OCI-LY7 (cell line): ENCODE measurements around the gene CELF2. TPM values are rescaled to one million over a fixed set of nuclear protein-coding genes. Genes with fewer than 3 reads are reported as not detected.

ENCODE experiments used
- BruUV-seq: library from RNA; stranded (reverse); fragments of 400-500 nt; replicated peaks from 2 replicates; lab custom pipeline; 2021; lab: Mats Ljungman, UMichigan
- CTCF ChIA-PET: fragments of 300-600 bp; sonication (Branson Sonifier 250); formaldehyde crosslinking; loops from one replicate; lab custom pipeline; 2022; ENCODE audit warnings: antibody characterized with exemption; ENCODE audit not compliant: unreplicated experiment; lab: Charles Lee
- POLR2A ChIA-PET: fragments of 300-600 bp; sonication (Branson Sonifier 250); formaldehyde crosslinking; loops from one replicate; lab custom pipeline; 2022; ENCODE audit warnings: antibody characterized with exemption; lab: Charles Lee
- DNase-seq: peaks from one replicate; pipeline ENCODE4 v3.0.0-alpha.2; 2015; ENCODE audit warnings: low spot score
- H2AFZ ChIP-seq: fragments of 200-600 bp; sonication (generic), shearing (Covaris generic); 2 replicates; pipeline ENCODE4 v1.6.1; 2014; ENCODE audit warnings: mild to moderate bottlenecking, antibody characterized with exemption, low read length, moderate library complexity
- H3K27ac ChIP-seq: fragments of 200-600 bp; sonication (generic); 2 replicates; pipeline ENCODE4 v1.5.1; 2014; ENCODE audit warnings: mixed run types, low read depth, mild to moderate bottlenecking, moderate library complexity, low read length, inconsistent platforms; ENCODE audit not compliant: poor library complexity, severe bottlenecking
- H3K36me3 ChIP-seq: fragments of 200-600 bp; sonication (generic); 2 replicates; pipeline ENCODE4 v1.6.1; 2014; ENCODE audit warnings: mild to moderate bottlenecking, antibody characterized with exemption, low read length, moderate library complexity, mixed read lengths; ENCODE audit not compliant: insufficient read depth
- H3K4me1 ChIP-seq: fragments of 200-600 bp; sonication (generic); 2 replicates; pipeline ENCODE4 v1.5.1; 2014; ENCODE audit warnings: mild to moderate bottlenecking, low read length; ENCODE audit not compliant: insufficient read depth, poor library complexity, severe bottlenecking
- H3K4me2 ChIP-seq: fragments of 200-600 bp; sonication (generic); 2 replicates; pipeline ENCODE4 v1.6.1; 2014; ENCODE audit warnings: mild to moderate bottlenecking, low read length
- H3K4me3 ChIP-seq: fragments of 200-600 bp; sonication (generic); 2 replicates; pipeline ENCODE4 v1.5.1; 2014; ENCODE audit warnings: mild to moderate bottlenecking, low read depth, low read length; ENCODE audit not compliant: poor library complexity, severe bottlenecking
- H3K79me2 ChIP-seq: fragments of 200-600 bp; sonication (generic); 2 replicates; pipeline ENCODE4 v1.6.1; 2016; ENCODE audit warnings: low read depth, mild to moderate bottlenecking, low read length, moderate library complexity, mixed read lengths; ENCODE audit not compliant: insufficient read depth
- H3K9me2 ChIP-seq: fragments of 200-600 bp; sonication (generic); 2 replicates; pipeline ENCODE4 v1.6.1; 2016; ENCODE audit warnings: mild to moderate bottlenecking, low read length, mixed read lengths; ENCODE audit not compliant: insufficient read depth
- H3K9me3 ChIP-seq: fragments of 200-600 bp; sonication (generic); 2 replicates; pipeline ENCODE4 v1.6.1; 2014; ENCODE audit warnings: mild to moderate bottlenecking, mixed run types, low read length, mixed read lengths
- H4K20me1 ChIP-seq: fragments of 200-600 bp; sonication (generic); 2 replicates; pipeline ENCODE4 v1.6.1; 2014; ENCODE audit warnings: mild to moderate bottlenecking, antibody characterized with exemption, low read length, moderate library complexity, mixed read lengths; ENCODE audit not compliant: insufficient read depth
- CTCF ChIP-seq: fragments of 200-600 bp; sonication (generic); conservative IDR thresholded peaks from 2 replicates; pipeline ENCODE4 v1.5.1; 2014; ENCODE audit warnings: mild to moderate bottlenecking, antibody characterized with exemption, low read length, moderate library complexity, mixed read lengths
- EZH2phosphoT487 ChIP-seq: fragments of 200-600 bp; sonication (generic); IDR thresholded peaks from 2 replicates; pipeline ENCODE4 v1.6.1; 2018; ENCODE audit warnings: low read depth, borderline replicate concordance, mild to moderate bottlenecking, mixed run types, antibody characterized with exemption, low read length, moderate library complexity, mixed read lengths
- intact Hi-C: fragments of 100-400 bp; cut with micrococcal nuclease; formaldehyde crosslinking; loops from one replicate; pipeline ENCODE4 v1.10.0; 2022; ENCODE audit not compliant: unreplicated experiment
- total RNA-seq, 2 experiments: library from RNA; depleted of rRNA in 1 of 2; stranded (reverse); fragments of >200 nt in 1 of 2; shearing (Covaris generic) in 1 of 2; gene quantifications; 2 replicates each; pipeline ENCODE4 v1.2.3, GENCODE V29; 2014 to 2022

The CELF2 gene
- total RNA-seq, 2 experiments from 2014 or later: 5.4 to 19.1 TPM

DNA sequence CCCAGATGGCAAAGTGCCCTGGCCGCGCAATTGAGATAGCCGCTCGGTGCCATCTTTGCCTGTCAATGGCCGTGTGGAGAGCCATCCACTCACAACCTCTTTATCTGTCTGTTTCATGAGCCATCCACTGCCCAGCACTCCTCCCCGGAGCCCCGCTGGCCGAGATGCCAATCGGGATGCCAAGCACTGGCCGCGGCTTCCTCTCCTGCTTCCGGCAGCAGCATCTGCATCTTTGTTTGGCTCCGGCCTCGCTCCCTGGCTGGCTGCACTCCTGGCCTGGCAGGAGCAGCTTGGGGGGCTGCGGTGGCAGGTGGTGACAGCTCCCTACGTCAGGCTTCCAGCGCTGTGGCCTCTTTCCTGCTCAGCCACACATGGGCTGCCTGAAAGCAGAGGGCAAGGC is 362.1 kb downstream of the CELF2 start:
- H3K79me2 ChIP-seq: no peaks in the 10 kb centered on the region
- no peaks in the 10 kb centered on the region for H4K20me1 ChIP-seq
- BruUV-seq: no TSS peak
- H3K4me2 ChIP-seq: no peak overlapping the region
- no peaks in the 10 kb centered on the region for H3K4me1 ChIP-seq
- POLR2A ChIA-PET: interaction anchor here (0.7 kb wide), 1 partner anchor 11 kb away, joined by 3 read pairs; no protein-coding TSS in a partner anchor
- intact Hi-C loops: no loop called here
- no peaks in the 10 kb centered on the region for H3K9me2 ChIP-seq
- CTCF ChIA-PET: no interaction called here
- no peak for DNase-seq
- TF ChIP-seq EZH2phosphoT487 (no peak), CTCF (no peak)
- no peak overlapping the region for H2AFZ ChIP-seq
- no peaks in the 10 kb centered on the region for H3K9me3 ChIP-seq
- H3K27ac ChIP-seq: no peak overlapping the region
- H3K36me3 ChIP-seq: no peaks in the 10 kb centered on the region
- H3K4me3 ChIP-seq: no peak overlapping the region

- Histone ChIP-seq H3K9me3 (no peaks in the 10 kb centered on the region), H3K4me3 (no peak overlapping the region), H3K36me3 (no peaks in the 10 kb centered on the region), H3K79me2 (no peaks in the 10 kb centered on the region), H3K4me2 (no peak overlapping the region), H3K9me2 (no peaks in the 10 kb centered on the region), H2AFZ (no peak overlapping the region), H3K27ac (no peak overlapping the region), H4K20me1 (no peaks in the 10 kb centered on the region), H3K4me1 (no peaks in the 10 kb centered on the region)
- CTCF ChIA-PET: no interaction called here
- POLR2A ChIA-PET: no interaction called here
- no TSS peak for BruUV-seq
- intact Hi-C loops: no loop called here
- DNase-seq: no peak
- no peak for TF ChIP-seq EZH2phosphoT487
- no peak for TF ChIP-seq CTCF
Observed at GRCh38 chr10:11381023-11381422, 363.4 kb downstream of the CELF2 start.

DNA sequence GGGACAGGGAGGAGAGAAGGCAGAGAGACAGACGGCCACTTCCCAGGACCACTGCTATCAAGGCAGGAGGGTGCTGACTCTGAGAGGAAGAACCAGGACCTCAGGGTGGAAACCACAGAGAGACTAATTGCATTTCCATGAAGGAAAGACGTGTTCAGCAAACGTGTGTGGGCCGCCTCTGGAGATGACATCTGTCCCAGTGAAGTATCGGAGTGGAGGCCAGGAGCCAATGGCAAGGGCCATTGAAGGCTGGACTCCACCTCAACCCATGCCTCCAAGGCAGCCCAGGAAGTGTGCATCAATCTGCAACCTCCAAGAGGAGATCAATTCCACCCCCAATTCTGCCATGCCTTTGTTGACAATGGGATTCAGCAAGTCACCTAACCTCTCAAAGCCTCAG is 363.8 kb downstream of the CELF2 start:
- no peak for TF ChIP-seq CTCF
- TF ChIP-seq EZH2phosphoT487: no peak

More for the DNA sequence above, 363.8 kb downstream of the CELF2 start:
- no peaks in the 10 kb centered on the region for H3K9me2 ChIP-seq
- no TSS peak for BruUV-seq
- no peak for DNase-seq
- no peaks in the 10 kb centered on the region for H3K9me3 ChIP-seq
- CTCF ChIA-PET: no interaction called here
- POLR2A ChIA-PET: interaction anchor here (0.6 kb wide), 1 partner anchor 1023 kb away, joined by 3 read pairs; no protein-coding TSS in a partner anchor
- H3K79me2 ChIP-seq: no peaks in the 10 kb centered on the region
- H3K27ac ChIP-seq: no peak overlapping the region
- no peak overlapping the region for H2AFZ ChIP-seq
- H3K4me1 ChIP-seq: no peaks in the 10 kb centered on the region
- intact Hi-C loops: no loop called here
- no peak overlapping the region for H3K4me2 ChIP-seq
- H4K20me1 ChIP-seq: no peaks in the 10 kb centered on the region
- H3K36me3 ChIP-seq: no peaks in the 10 kb centered on the region
- no peak overlapping the region for H3K4me3 ChIP-seq
